HG02884 (cell line): Measurements from ENCODE around the gene CCDC34.
A peak's percentile ranks its signal among the peaks of the same experiment; 100 is the strongest.

ENCODE experiments used
- ATAC-seq: cut with Tn5 transposase; IDR thresholded peaks from one replicate; pipeline ENCODE4 v1.9.1; 2021; ENCODE audit warnings: mild to moderate bottlenecking, moderate library complexity; ENCODE audit not compliant: unreplicated experiment

CCDC34 gene

GRCh38 chr11:27362749-27363575 lies at the start of gene CCDC34:
CCDC34 (minus strand) TSS chr11:27363215; CDS start chr11:27363194, 21 bp downstream.
- ATAC-seq, result peak; percentile 98

GRCh38 chr11:27412192-27412691 lies 49.2 kb upstream of the CCDC34 start:
- no peak for ATAC-seq

DNA sequence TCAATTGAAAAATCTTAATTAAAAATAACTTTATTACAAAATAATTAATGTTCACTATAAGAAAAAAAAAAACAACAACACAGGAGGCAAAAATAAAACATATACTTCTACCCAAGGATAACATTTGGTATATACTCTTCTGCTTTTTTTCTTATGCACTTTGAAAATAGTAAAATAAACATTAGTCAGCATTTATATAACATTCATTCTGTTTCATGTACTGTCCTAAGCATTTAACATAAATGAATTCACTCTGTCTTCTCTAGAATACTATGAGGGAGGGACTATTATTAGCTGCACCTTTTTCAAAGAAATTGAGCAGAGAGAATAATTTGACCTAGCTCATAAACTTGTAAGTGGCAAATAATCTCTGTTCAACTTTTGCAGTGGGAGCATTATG lies 48.3 kb upstream of the CCDC34 start:
- ATAC-seq, result no peak

DNA sequence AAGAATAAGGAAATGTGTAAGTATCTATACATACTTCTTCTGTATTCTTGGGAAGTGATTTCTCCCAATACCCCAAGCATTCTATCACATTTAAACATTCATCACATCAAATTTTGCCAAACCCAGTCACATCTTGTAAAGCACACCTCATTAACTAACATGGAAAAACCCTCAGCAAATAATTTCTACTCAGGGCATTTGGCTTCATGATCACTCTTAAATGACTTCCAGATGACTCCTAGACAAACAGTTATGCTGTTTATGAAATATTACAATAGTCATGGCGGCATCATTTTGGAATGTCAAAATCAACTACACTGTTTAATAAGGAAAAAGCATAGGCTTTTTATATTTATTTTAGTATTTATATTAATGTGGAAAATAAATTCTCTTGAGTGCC lies 47.3 kb upstream of the CCDC34 start:
- no peak for ATAC-seq

GRCh38 chr11:27409742-27410141 lies 46.7 kb upstream of the CCDC34 start:
- no peak for ATAC-seq

DNA sequence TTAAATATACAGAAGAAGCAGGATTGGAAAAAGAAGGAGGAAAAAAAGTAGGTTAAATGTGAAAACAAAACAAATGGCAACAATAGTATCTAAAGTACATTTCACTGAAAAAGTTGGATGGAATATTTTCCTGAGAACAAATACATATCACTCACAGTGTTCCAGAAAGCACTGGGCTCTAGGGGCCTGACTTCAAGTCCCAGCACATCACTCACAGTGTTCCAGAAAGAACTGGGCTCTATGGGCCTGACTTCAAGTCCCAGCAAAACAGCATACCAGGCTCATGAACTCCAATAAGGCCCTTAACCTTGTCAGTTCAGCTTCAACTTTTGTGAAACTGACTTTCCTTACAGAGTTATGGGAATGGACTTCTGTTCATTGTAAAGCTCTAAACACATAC lies 46.0 kb upstream of the CCDC34 start:
- no peak for ATAC-seq

- ATAC-seq, result no peak
These were observed 45.3 kb upstream of the CCDC34 start for GRCh38 chr11:27408246-27408800.

GRCh38 chr11:27406498-27407354 lies 43.7 kb upstream of the CCDC34 start:
- ATAC-seq, result no peak

- ATAC-seq, result no peak
These were observed 42.1 kb upstream of the CCDC34 start for GRCh38 chr11:27405134-27405533.

GRCh38 chr11:27404427-27404826 lies 41.4 kb upstream of the CCDC34 start:
- no peak for ATAC-seq

- no peak for ATAC-seq
These were observed 40.2 kb upstream of the CCDC34 start for GRCh38 chr11:27403195-27403594.

DNA sequence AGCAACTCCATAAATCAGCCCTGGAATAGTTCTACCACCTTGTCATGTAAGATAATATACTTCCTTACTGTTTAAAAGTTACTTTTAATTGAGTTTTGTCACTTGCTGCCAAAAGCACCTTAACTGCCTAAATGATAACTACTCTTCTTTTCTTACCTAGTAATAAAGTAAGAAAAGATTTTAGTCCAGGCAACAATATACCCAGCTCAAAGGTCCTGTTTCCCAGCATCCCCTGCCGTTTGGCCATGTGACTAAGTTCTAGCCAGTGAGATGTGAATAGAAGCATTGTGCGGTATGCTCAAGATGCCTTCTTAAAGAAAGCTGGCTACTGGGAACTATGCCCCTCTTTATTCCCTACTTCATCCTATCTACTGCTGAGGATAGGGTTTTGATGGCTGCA lies 39.4 kb upstream of the CCDC34 start:
- no peak for ATAC-seq

DNA sequence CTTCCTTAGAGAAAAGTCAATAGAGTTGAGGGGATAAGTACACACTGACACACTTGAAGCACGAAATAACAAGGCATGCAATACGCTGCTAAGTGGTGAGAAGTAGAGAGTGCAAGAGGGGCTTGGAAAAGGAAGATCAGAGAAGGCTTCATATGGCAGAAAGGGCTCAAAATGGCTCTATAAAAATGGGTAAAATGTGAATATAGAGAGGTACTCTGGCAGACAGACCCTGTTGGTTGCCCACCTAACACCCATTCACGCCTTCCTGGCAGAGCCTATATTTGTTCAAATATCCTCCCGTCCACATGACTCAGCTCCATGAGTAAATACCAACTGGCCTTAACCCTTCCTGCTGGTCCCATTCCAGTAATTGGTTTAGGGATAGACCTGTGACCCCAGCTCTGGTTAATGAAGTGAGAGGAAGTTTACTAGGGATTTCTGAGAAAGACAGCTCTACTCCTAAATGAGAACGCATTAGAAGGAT lies 38.9 kb upstream of the CCDC34 start:
- no peak for ATAC-seq

GRCh38 chr11:27401280-27401832 lies 38.3 kb upstream of the CCDC34 start:
- ATAC-seq, result no peak

GRCh38 chr11:27398400-27398770 lies 35.4 kb upstream of the CCDC34 start:
- no peak for ATAC-seq

DNA sequence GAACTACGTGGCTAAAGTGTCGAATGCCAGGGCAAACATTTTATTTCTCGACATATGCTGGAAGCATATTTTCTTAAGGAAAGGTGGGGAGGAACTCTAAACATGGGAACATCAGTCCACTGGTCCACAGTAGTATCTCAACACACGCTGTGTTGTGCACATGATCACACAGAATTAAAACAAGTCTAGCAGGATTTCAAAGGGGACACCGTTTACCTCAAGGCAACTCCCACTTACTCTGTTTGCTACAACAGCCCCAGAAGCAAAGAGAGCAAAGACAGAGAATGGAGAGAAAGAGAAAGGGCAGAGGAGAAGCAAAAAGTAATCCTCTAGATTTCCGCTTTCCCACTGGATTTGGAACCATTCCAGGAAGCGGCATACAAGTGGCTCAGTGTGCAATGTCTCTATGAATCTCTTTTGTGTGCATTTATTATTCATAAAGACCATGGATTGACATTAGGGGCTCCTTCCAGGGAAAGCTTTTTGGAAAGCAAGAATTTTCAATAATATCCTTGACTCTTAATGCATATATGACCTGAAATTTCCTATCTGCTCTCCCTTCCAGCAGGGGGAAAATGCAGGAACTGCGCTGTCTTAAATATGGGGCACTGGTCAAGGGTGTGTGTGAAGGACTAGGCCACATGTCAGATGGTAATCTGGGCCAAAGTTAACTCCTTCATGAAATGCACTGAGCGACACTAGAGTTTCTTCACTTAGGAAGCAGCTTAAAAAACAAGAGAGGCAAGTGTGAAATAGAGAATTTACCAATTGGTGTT lies 34.8 kb upstream of the CCDC34 start:
- no peak for ATAC-seq

GRCh38 chr11:27396259-27396839 lies 33.3 kb upstream of the CCDC34 start:
- ATAC-seq, result no peak

DNA sequence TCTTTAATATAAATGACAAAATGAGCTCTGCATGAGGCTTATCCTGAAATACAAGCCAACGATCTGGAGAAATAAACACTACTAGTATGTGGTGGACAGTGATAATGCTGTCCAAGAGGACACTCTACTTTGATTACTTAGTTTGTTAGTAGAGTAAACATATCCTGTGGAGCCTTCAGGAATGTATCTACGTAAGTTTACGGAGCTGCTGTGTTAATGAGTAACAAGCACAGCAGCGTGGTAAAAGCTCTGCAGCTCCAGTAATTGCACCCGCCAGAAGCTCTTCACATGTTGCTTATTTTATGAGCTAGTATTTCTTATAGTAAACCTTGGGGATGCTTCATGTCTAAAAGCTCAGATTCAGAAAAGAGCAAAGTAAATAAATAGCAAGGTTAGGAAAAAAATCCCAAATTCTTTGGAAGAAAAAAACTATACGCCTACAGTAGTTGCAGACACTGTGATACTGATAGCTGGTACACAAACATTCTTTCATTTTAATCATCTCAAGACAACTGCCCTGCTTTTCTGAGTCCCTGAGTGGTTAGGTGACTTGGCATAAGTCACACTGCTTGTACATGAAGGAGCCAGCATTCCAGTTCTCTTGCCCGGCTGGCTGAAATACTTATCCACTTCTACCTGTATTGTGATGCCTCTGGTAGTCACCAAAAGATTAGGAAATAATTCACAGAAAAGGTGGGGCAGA lies 32.7 kb upstream of the CCDC34 start:
- ATAC-seq, result no peak

GRCh38 chr11:27394781-27395228 lies 31.8 kb upstream of the CCDC34 start:
- no peak for ATAC-seq
